GM12878 (cell line): Measurements from ENCODE around the gene TMPRSS7. TPM values are rescaled to one million over a fixed set of nuclear protein-coding genes. Genes with fewer than 3 reads are reported as not detected.

ENCODE experiments used
- BMI1 ChIP-seq: fragments of 450-650 bp; IDR thresholded peaks from 2 replicates; pipeline ENCODE4 v1.6.1; 2016; ENCODE audit warnings: mild to moderate bottlenecking, moderate library complexity, borderline replicate concordance
- BRCA1 ChIP-seq: IDR thresholded peaks from 2 replicates; pipeline ENCODE4 v1.6.1; 2011; ENCODE audit warnings: low read depth, low read length, improper control_type of control experiment
- CHD2 ChIP-seq: IDR thresholded peaks from 2 replicates; pipeline ENCODE4 v1.6.1; 2011; ENCODE audit warnings: low read depth, low read length, improper control_type of control experiment, borderline replicate concordance
- FOXK2 ChIP-seq: fragments of 450-650 bp; IDR thresholded peaks from 2 replicates; pipeline ENCODE4 v1.6.1; 2017; ENCODE audit warnings: mild to moderate bottlenecking, moderate library complexity
- LARP7 ChIP-seq: fragments of 450-650 bp; IDR thresholded peaks from 2 replicates; pipeline ENCODE4 v1.6.1; 2017; ENCODE audit warnings: mild to moderate bottlenecking
- NFYA ChIP-seq: IDR thresholded peaks from 2 replicates; pipeline ENCODE4 v1.6.1; 2011; ENCODE audit warnings: low read depth, mild to moderate bottlenecking, low read length, improper control_type of control experiment, borderline replicate concordance
- RELA ChIP-seq: fragments of 450-650 bp; IDR thresholded peaks from 2 replicates; pipeline ENCODE4 v1.8.0; 2014; ENCODE audit warnings: borderline replicate concordance; ENCODE audit not compliant: partially characterized antibody
- STAT3 ChIP-seq: IDR thresholded peaks from 2 replicates; pipeline ENCODE4 v1.6.1; 2011; ENCODE audit warnings: low read depth, low read length, improper control_type of control experiment
- ZNF384 ChIP-seq: IDR thresholded peaks from 2 replicates; pipeline ENCODE4 v1.6.1; 2012; ENCODE audit warnings: low read depth, mild to moderate bottlenecking, low read length, improper control_type of control experiment, borderline replicate concordance
- polyA plus RNA-seq, 11 experiments: library from polyadenylated mRNA; depleted of rRNA in 4 of 11; unstranded in 6 of 11; stranded (reverse) in 5 of 11; fragments of >200 nt; fragmentation: Nextera tagmentation in 4 of 11; fragmentation: Illumina TruSeq in 1 of 11; extraction: Ambion mirVana in 4 of 11; extraction: Trizol in 1 of 11; gene quantifications; 1 replicate in 1 of 11; 2 replicates in 10 of 11; pipeline versions ENCODE4 v1.2.1 to v1.2.3, GENCODE V29; 2011 to 2016; ENCODE audit warnings: inconsistent platforms in 2 of 11, missing spikeins in 2 of 11, low read depth in 1 of 11
- total RNA-seq, 4 experiments: library from RNA; depleted of rRNA in 3 of 4; stranded (reverse); fragments of >200 nt in 3 of 4; fragmentation: Illumina TruSeq in 1 of 4; extraction: Trizol in 1 of 4; gene quantifications; 2 replicates each; pipeline versions ENCODE4 v1.2.1 to v1.2.3, GENCODE V29; 2013 to 2021
- TF ChIP-seq, protein P1 (sequence below): fragments of 450-650 bp; IDR thresholded peaks from 2 replicates; pipeline ENCODE4 v1.6.1; 2017; ENCODE audit warnings: antibody characterized with exemption, mild to moderate bottlenecking, moderate library complexity
- TF ChIP-seq, protein P2 (sequence below): IDR thresholded peaks from 2 replicates; pipeline ENCODE4 v1.6.1; 2012; ENCODE audit warnings: low read length, inconsistent platforms

TMPRSS7 gene
- total and polyA plus RNA-seq, 10 of the 15 experiments (the other 5 are each of a cell fraction or from before 2014, with no cell fraction given) = 0.03 TPM; not detected in 9

- no peak for TF ChIP-seq RELA
- TF ChIP-seq BRCA1 = no peak
- no peak for TF ChIP-seq BMI1
- no peak for TF ChIP-seq ZNF384
- TF ChIP-seq, protein P1, sequence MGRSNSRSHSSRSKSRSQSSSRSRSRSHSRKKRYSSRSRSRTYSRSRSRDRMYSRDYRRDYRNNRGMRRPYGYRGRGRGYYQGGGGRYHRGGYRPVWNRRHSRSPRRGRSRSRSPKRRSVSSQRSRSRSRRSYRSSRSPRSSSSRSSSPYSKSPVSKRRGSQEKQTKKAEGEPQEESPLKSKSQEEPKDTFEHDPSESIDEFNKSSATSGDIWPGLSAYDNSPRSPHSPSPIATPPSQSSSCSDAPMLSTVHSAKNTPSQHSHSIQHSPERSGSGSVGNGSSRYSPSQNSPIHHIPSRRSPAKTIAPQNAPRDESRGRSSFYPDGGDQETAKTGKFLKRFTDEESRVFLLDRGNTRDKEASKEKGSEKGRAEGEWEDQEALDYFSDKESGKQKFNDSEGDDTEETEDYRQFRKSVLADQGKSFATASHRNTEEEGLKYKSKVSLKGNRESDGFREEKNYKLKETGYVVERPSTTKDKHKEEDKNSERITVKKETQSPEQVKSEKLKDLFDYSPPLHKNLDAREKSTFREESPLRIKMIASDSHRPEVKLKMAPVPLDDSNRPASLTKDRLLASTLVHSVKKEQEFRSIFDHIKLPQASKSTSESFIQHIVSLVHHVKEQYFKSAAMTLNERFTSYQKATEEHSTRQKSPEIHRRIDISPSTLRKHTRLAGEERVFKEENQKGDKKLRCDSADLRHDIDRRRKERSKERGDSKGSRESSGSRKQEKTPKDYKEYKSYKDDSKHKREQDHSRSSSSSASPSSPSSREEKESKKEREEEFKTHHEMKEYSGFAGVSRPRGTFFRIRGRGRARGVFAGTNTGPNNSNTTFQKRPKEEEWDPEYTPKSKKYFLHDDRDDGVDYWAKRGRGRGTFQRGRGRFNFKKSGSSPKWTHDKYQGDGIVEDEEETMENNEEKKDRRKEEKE = no peak
- no peak for TF ChIP-seq CHD2
- TF ChIP-seq LARP7 = no peak
- TF ChIP-seq, protein P2, sequence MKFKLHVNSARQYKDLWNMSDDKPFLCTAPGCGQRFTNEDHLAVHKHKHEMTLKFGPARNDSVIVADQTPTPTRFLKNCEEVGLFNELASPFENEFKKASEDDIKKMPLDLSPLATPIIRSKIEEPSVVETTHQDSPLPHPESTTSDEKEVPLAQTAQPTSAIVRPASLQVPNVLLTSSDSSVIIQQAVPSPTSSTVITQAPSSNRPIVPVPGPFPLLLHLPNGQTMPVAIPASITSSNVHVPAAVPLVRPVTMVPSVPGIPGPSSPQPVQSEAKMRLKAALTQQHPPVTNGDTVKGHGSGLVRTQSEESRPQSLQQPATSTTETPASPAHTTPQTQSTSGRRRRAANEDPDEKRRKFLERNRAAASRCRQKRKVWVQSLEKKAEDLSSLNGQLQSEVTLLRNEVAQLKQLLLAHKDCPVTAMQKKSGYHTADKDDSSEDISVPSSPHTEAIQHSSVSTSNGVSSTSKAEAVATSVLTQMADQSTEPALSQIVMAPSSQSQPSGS = no peak
- TF ChIP-seq NFYA = no peak
- no peak for TF ChIP-seq STAT3
- no peak for TF ChIP-seq FOXK2
- TF ChIP-seq, all 136 proteins: peak for 0
Observed at GRCh38 chr3:112041321-112041720, 6.8 kb downstream of the TMPRSS7 start (continued).
